Activated CD4-positive, alpha-beta T cell treated with anti-CD3 and anti-CD28 coated beads for 4 hours (primary cell): Measurements from ENCODE around the gene NSG1.
A peak's percentile ranks its signal among the peaks of the same experiment; 100 is the strongest.
"Not testable (repeated sequence)": the region's sequence is repeated elsewhere in the genome, so short reads cannot be mapped to it uniquely, and the experiment has no call there.

Experiments
- DNase-seq, 2 donors: peaks; one replicate each; pipeline ENCODE4 v3.0.0-alpha.2; 2020

Gene NSG1

DNA sequence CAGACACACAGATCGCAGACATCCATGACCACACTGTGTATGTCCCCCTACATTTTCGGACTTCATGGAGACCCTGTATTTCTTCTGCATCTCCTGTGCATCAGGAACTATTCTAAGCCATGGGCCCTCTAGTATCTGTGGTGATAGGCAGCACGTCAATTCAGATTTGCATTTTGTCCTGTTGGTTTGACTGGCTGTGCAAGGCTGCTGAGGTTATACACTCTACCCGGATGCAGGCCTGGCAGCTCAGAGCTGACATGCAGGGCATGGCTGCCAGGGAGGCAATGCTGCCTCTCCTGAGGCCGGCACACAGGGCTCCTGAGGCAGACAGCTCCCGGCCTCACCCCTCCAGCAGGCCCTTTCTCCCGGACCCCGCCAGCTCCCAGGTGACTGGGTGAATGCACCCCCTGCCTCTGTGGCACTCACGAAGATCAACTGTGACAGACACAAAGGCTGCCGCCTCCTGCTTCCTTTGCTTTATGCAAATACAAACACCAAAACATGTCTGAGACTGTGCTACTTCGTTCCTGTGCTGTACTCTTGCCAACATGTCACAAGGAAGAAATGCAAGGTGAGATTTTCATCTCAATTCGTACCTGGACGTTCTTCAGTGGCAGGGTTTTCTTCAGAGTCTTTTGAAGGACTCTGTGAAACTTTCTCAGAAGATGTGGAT, 51.0 kb downstream of the NSG1 start:
- DNase-seq, result no peak

- no peak for DNase-seq
Measured at GRCh38 chr4:4438891-4439290, 52.0 kb downstream of the NSG1 start.

DNA sequence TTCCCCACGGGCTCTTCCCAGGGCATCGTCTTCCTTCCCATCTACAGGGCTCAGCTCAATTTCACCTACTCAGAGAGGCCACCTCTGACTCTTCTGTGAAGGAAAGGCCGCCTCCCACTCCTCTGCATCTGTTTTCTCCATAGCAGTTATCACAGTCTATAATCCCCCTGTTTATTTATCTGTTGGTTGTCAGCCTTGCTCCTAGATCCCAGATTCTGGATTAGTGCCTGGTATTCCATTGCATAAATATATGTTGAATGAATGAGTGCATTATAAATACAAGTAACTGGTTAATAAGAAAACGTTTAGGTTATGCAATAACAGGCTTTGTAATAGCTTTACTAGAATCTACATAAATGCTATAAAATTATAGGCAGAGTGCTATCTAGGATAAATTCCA, 52.9 kb downstream of the NSG1 start:
- DNase-seq, result no peak

- no peak for DNase-seq
Measured at GRCh38 chr4:4440333-4441061, 53.6 kb downstream of the NSG1 start.

- no peak for DNase-seq
Measured at GRCh38 chr4:4443821-4444220, 56.9 kb downstream of the NSG1 start.

DNA sequence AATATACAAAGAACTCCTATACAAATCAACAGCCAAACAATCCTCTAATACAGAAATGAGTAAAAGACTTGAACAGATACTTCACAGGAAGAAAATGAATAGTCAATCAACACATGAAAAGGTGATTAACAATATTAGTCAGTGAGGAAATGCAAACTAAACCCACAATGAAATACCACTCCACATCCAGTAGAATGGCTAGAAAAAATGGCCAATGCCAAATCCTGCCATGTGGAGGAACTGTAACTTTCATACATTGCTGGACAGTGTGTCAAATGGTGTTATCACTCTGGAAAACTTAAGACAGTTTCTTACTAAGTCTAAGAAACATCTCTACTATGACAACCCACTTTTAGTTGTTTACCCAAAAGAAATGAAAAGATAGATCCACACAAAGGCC, 59.5 kb downstream of the NSG1 start:
- DNase-seq, result no peak

DNA sequence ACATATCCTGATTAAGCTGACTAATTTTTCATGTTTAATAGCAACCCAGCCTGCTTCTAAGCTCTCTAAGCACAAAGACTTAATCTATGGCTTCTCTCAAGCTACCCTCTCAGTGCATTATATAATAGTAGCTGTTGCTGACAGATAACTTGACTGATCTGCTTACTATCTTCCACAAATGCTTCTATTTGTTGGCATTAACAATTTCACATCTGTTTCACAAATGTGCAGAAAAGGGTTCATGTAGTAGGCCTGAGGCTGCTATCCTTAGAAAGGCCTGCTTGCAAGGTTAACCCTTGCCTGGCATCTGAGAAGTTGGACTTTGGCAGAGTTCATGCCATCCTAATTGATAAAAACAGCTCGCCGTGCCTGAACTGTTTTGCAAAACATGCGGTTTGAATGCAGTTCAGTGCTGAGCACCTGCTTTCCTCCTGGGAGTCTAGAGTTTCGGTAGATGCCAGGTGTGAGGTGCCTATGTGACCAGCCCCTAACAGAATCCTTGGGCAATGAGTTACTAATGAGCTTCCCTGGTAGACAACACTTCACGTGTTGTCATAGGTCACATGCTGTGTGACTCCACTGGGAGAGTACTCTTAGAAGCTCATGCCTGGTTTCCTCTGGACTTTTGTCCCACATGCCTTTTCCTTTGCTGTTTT, 68.4 kb downstream of the NSG1 start:
- no peak for DNase-seq

DNA sequence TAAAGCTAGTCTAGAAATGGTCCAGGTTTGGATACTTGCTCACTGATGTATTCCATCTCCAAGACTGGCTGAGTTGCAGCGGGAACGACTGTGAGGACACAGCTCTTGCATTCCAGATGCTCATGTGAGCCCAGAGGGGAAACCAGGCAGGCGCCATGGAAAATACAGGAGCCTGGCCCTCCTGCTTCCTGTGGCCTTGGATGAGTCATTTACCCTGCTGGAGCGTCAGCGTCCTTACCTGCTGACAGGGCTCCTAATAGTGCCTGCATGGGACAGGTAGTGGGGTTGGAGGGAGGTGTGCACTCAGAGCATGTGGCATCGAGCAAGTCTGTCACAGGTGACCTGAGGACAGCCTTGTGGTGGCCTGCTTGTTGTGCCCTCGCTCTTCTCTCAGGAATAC, 69.4 kb downstream of the NSG1 start:
- no peak for DNase-seq

GRCh38 chr4:4456816-4457578, 70.1 kb downstream of the NSG1 start:
- DNase-seq, result no peak

- DNase-seq, result no peak
Measured at GRCh38 chr4:4457803-4458553, 71.1 kb downstream of the NSG1 start.

DNA sequence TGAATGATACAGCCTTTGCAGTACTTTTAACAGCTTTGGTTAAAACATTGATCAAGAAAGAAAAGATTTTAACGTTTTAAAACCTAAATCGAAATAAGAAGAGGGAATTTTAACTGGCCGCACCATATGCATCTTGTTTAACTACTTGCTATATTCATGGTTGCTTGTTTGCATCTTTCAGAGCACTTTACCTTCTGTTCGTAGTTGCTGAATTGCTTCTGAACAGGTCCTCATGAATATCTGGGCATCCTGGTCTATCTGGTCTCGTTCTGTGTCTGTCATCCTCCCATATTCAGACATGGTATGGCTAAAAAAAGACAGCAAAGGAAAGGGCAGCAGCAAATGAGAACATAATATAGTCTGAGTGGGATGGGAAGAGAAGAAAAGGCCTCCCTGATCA, 72.3 kb downstream of the NSG1 start:
- DNase-seq, result no peak

DNA sequence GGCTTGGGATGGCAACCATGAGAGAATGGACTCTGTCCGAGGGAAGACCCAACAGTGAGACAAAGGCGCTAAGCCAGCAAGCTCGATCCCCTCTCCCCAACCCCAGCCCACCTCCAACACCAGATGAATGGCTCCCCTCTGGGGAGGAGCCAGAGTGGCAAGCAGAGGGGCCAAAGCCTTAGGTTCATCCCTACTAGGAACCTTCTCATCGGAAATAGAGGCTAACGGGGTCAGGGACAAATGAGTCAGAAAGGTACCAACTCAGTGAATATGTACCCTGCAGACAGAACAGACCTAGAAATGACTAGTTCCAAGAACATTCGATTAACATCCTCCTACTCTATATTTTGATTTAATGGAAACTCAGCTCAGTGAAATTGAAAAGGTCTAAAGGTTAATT, 73.9 kb downstream of the NSG1 start:
- peak; percentile 8 to 10 for DNase-seq

DNA sequence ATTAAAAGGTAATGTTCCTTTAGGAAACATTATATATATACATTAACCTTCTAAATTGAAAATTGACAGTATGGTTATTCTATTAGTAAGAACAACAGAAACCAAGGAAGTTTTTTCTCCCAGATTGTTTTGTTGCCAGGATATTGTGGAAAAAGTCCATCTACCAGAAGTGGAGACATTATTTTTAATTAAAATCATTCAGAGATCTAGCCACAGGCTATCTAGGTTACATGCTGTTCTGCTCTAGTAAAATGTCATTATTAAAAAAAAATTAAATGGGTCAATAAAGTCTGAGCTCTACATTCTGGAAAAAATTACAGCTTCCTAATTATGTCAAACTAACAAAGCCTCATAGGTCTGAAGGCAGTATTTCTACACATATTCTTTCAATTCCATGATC, 74.3 kb downstream of the NSG1 start:
- DNase-seq, result no peak

DNA sequence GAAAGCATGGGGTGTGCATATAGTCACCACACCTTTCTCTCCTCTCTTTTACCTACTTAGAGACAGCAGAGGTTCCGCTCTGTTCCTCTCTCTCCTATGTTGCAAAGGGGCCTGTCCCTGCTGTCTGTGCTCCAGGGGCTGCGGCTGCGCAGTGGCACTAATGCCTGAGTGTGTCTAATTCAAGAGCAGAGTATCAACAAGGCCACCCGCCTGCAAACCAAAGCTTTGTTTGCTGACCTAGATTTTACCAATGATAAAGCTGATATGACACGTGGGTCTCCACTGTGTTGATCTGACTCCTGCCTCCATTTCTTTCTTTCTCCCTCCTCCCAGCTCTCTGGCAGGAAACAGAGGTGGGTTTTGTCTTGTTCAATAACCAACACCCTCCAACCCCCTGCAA, 74.9 kb downstream of the NSG1 start:
- DNase-seq, result peak; percentile 30 to 49

- DNase-seq, result no peak
Measured at GRCh38 chr4:4462970-4463369, 76.1 kb downstream of the NSG1 start.

- not testable (repeated sequence) for DNase-seq
Measured at GRCh38 chr4:4465238-4465637, 78.3 kb downstream of the NSG1 start.
